Left hindlimb (tissue), 1 donor: ENCODE results near the gene TRAF7.

Source experiments
- DNase-seq: peaks from one replicate; pipeline ENCODE4 v3.0.0-alpha.2; 2018

Gene TRAF7

DNA sequence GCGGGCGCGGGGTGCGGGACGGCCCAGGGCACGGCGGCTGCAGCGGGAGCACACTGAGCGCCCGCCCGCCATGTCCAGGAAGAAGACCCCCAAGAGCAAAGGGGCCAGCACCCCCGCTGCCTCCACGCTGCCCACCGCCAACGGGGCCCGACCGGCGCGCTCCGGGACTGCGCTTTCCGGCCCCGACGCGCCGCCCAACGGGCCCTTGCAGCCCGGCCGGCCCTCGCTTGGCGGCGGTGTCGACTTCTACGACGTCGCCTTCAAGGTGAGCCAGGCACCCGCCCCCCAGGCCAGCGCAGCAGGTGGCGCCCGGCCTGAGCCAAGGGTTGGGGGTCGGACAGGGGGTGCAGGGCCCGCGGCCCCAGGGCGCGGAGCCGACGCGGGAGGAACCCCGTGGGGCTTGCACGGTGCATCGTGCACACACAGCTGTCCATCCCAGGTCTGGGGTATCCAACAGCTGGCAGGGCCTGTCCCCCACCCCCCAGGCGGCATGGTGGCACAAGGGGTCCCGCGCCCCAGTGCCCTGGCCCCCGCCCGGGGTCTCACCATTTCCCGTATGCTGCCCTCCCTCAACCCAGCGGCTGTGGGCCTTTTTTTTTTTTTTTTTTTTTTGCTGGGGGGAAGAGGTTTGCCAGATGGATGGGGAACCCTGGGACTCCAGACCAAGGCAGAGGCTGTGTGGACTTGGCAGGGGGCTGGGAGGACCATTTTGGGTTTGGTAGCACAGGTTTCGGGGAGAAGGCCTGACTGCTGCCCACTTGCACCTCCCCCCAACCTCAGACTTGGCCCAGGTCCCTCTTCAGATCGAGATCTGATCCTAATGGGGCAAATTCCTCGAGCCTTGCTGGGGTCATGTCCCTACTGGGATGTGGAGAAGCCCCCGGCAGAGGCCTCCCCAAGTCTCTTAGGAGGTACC, 6.6 kb upstream of the TRAF7 start:
- no peak for DNase-seq

GRCh38 chr16:2149630-2150417, 5.8 kb upstream of the TRAF7 start:
- DNase-seq, result no peak

GRCh38 chr16:2150418-2151187, 5.0 kb upstream of the TRAF7 start:
- DNase-seq, result peak; percentile 63

DNA sequence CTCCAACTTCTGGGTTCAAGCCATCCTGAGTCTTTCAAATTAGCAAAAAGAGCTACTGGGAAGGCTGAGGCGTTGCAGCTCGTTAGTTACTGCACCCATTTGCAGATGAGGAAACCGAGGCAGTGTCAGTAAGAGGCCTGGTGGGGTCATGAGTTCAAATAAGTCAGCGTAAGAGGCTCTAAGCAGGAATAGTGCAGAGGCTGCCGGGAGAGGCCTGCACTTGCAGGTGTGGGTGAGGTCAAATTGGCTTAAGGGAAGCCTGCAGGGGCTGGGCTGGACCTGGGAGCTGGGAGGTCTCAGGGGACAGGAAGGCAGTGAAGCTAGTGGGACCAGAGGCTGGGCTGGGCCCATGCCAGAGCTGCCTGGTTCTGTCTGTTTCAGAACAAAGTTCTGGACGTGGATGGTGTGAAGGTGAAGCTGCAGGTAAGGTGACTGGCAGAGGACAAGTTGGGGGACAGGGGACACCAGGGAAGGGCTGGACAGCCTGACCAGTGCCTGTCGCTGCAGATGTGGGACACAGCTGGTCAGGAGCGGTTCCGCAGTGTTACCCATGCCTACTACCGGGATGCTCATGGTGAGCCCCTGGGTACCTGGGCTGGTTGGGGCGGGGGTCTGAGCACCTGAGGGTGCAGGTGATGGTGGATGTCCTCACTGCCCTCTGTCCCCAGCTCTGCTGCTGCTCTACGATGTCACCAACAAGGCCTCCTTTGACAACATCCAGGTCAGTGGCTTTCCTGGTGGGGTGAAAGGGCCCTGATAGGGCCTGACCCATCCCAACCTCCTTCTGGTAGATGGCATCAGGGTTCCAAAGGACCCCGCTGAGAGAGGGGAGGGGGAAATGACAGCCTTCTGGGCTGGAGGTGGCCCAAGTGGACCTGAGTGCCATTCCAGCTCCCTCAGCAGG, 4.1 kb upstream of the TRAF7 start:
- no peak for DNase-seq

- no peak for DNase-seq
These were observed 2.7 kb upstream of the TRAF7 start for GRCh38 chr16:2152695-2153506.

DNA sequence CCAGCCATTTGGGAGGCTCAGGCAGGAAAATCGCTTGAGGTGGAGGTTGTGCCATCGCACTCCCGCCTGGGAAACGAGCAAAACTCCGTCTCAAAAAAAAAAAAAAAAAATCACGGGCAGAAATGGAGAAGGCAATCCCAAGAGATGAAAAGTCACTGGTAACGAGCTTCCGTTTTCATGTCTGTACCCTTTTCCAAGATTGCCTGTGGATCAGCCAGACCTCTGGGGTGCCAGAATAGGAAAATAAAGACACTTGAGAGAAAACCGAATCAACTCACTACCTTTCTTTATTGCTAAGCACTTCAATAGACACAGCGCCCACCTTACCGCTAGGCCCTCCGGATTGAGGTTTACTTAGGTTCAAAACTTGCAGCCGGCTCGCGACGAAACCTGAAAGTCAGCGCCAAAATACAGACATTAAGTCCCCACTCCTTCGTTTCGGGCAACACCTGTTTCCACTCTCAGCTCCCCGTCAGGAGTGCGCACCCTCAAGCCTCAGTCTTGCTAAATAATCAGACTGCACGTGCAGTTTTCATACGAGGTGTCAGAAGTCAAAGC, 970 bp upstream of the TRAF7 start:
- no peak for DNase-seq

- no peak for DNase-seq
These were observed 631 bp downstream of the TRAF7 start for GRCh38 chr16:2155977-2156848.

- no peak for DNase-seq
These were observed 1.3 kb downstream of the TRAF7 start for GRCh38 chr16:2156849-2157224.

DNA sequence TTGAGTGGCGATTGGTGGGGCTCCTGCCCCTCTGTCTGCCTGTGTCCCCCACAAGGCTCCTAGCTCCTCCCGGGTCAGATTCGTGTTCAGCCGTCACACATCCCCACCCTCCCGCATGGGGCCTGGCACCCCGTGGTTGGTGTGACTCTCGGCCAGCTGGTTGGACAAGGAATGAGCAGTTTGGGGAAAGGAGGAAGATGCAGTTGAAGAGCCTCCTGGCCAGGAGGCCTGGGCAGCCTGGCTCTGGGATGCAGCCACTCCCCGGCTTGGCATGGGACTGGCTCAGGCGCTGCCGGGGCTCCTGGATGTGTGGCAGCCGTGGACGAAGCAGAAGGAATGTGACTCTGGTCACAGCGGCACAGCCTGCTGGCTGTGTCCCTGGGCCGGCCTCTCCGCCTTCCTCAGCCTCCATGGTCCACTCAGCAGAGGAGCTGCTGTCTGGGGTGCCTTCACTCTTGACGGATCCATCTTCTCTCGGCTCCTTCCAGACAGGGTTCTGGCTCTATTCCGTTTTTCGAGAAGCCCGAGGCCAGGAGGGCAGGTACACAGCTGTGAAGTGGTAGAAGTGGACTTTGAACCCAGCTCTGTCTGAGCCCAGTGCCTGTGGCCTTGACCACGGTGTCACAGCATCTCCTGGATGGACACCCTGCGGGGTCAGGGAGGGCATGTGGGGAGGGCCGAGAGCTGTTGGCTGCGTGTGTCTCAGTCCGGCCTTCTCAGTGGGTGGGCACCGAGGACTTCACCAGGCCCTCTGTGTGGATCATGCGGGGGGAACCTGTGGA, 2.1 kb downstream of the TRAF7 start:
- no peak for DNase-seq

DNA sequence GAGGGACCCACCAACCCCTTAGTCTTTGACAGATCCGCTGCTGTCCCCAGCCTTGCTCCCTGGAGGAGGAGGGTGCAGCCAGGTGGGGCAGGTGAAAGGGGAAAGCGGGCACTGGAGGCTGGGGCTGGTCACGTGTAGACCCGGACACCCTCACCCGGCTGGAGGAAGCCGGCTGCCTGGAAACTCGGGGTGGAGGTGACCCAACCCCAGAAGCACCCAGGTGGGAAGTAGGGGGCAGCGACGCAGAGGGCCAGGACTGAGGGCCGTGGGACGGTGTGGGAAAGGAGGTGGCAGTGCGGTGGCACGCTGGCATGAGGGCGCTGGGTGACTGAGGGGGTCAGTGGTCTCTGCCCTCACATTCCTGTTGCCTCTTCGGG, 2.7 kb downstream of the TRAF7 start:
- DNase-seq, result no peak

DNA sequence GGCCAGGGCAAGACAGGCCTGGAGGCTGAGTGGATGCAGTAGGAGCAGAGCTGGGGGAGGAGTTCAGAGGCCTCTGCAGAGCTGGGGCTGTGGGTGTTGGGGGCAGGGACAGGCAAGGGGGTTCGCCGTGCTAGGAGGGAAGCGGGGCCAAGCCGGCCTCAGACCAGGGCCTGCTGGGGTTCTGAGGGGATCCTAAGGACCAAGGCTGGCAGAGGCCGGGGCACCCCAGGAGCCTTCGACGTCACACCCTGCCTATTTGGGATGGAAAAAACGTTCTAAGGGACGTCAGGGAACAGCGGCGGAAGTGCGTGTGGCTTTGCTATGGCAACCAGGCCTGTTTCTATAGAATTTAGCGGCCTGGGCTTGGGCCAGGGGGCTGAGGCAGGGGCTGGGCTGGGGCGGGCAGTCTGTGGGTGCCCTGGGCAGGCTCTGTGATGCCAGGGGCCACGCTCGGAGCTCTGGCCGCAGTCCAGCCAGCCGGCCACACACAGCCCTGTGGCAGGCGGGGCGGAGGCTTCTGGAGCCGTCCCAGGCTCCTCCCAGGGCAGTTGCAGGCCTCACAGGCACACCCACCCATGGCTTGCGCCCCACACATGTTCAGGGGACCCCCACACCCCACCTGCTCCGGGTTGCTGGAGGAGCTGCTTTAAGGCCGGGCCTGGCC, 3.7 kb downstream of the TRAF7 start:
- peak; percentile 92 for DNase-seq

DNA sequence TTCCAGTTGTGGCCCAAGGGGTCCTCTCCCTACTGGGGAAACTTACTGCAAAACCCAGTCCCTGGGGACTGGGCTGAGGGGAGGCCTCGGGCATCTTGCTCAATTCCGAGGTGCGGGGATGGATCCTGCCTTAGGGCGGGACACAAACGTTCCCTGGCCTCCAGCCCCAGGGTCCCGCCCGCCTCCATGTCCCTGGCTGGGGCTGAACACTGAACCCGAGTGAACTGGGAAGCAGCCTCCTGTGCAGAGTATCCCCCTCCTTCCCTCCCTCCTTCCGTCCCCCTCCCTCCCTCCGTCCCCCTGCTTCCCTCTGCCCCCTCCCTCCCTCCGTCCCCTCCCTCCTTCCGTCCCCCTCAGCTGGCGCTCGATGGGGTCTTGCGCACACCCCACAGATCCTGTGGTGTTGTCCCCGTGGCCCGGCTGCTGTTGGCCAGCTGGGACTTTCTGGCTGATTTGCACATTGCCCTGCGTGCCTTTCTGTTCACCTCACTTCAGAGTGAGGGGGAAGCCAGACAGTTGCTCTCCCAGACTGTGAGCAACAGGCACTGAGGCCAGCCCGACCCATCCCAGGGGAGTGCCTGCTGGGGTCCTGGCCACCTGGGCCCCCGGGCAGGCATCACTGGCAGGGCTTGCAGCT, 5.5 kb downstream of the TRAF7 start:
- DNase-seq, result no peak

DNA sequence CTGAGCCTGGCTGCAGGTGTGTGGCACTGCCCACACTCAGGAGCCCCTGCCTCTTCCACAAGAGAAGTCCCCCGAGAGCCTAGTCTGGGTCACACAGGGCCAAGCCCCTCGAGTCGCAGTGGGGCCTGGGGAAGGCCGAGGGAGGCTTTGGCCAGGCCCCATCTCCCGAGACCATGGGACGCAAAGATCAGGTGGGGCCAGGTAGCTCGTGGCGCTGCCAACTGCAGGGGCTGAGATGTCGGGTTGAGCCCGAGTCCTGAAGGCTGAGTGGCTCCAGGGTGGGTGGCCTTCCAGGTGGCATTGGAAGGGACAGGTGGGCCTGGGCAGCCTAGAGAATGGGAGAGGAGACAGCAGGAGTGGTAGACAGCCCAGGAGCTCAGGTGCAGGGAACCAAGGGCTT, 6.3 kb downstream of the TRAF7 start:
- no peak for DNase-seq

- DNase-seq, result no peak
These were observed 7.1 kb downstream of the TRAF7 start for GRCh38 chr16:2162676-2163118.

DNA sequence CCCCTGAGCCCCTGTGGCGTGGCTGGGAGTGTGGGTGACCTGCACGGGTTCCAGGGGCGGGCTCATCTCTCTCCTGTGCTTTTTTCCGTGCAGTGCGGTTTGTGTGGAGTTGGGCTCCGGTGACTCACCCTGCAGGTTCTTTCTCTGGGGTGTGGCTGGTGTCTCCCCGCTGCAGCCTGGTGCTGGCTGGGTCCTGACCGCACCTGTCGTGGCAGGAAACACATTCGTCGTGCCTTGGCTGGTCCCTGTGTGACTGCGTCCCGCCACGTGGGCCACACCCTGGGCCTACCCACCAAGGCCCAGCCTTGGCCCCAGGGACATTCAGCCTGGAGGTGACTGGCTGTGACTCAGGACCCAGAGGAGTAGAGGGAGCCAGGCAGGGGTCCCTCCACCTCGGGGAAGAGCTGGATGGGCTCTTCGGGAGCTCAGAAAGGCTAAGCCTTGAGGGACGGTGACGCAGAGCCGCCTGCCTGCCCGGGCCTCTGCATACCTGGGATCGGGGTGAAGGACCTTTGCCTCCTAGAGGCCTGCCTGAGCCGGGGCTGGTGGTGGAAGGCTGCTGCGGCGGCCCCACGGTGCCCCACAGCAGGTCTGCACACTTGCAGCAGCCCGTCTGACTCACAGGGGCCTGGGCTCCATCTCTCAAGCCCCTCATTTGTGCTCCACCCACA, 7.8 kb downstream of the TRAF7 start:
- no peak for DNase-seq

DNA sequence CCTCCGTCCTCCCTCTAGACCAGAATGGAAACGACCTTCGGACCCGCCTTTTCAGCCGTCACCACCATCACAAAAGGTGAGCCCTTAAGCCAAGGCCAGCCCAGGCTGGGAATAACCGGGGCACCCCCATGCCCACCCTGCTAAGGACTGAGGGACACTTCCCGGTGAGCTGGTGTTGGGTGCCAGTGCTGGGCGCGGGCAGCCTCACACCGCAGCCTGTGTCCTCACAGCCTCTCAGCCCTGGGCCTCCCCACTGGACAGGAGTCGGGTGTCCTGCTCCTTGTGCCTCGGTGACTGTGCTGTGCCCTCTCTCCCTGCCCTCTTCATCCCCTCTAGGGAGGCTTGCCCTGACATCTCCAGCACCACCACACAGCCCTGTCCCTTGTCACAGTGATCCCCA, 10.3 kb downstream of the TRAF7 start:
- DNase-seq, result no peak
